ENCODE measurements around the gene PHAF1.

PHAF1 gene

GRCh38 chr16:67166598-67167168, 56.9 kb downstream of the PHAF1 start:
- Histone ChIP-seq H3K9me3 (ENCODE audit: severe bottlenecking) (no peaks in the 10 kb centered on the region), H3K4me3 (ENCODE audit: severe bottlenecking) (no peak overlapping the region), H3K27me3 (ENCODE audit: insufficient read depth, poor library complexity, severe bottlenecking) (no peaks in the 10 kb centered on the region), H3K27ac (ENCODE audit: poor library complexity, severe bottlenecking) (no peak overlapping the region), H3K4me1 (ENCODE audit: insufficient read depth, poor library complexity, severe bottlenecking) (peaks cover 12% of the 10 kb centered on the region), H3K36me3 (ENCODE audit: low read depth) (no peaks in the 10 kb centered on the region)
- ATAC-seq (ENCODE audit: low read depth) (no peak), DNase-seq (ENCODE audit: low spot score) (no peak)
- TF ChIP-seq CTCF (IDR thresholded peaks at IDR 0.05; ENCODE audit: poor library complexity, severe bottlenecking) = no peak

GRCh38 chr16:67167588-67167987, 57.8 kb downstream of the PHAF1 start:
- H3K4me3 ChIP-seq (ENCODE audit: severe bottlenecking) = no peak overlapping the region
- H3K9me3 ChIP-seq (ENCODE audit: severe bottlenecking) = no peaks in the 10 kb centered on the region
- no peaks in the 10 kb centered on the region for H3K36me3 ChIP-seq (ENCODE audit: low read depth)
- no peak for TF ChIP-seq CTCF (IDR thresholded peaks at IDR 0.05; ENCODE audit: poor library complexity, severe bottlenecking)
- no peak for ATAC-seq (ENCODE audit: low read depth)
- no peaks in the 10 kb centered on the region for H3K27me3 ChIP-seq (ENCODE audit: insufficient read depth, poor library complexity, severe bottlenecking)
- DNase-seq (ENCODE audit: low spot score) = no peak
- no peak overlapping the region for H3K27ac ChIP-seq (ENCODE audit: poor library complexity, severe bottlenecking)
- H3K4me1 ChIP-seq (ENCODE audit: insufficient read depth, poor library complexity, severe bottlenecking) = peaks cover 12% of the 10 kb centered on the region

- TF ChIP-seq CTCF (IDR thresholded peaks at IDR 0.05; ENCODE audit: poor library complexity, severe bottlenecking) = no peak
- H3K4me3 ChIP-seq (ENCODE audit: severe bottlenecking) = no peak overlapping the region
- no peaks in the 10 kb centered on the region for H3K36me3 ChIP-seq (ENCODE audit: low read depth)
- H3K27me3 ChIP-seq (ENCODE audit: insufficient read depth, poor library complexity, severe bottlenecking) = no peaks in the 10 kb centered on the region
- H3K4me1 ChIP-seq (ENCODE audit: insufficient read depth, poor library complexity, severe bottlenecking) = peaks cover 17% of the 10 kb centered on the region
- no peaks in the 10 kb centered on the region for H3K9me3 ChIP-seq (ENCODE audit: severe bottlenecking)
- H3K27ac ChIP-seq (ENCODE audit: poor library complexity, severe bottlenecking) = no peak overlapping the region
- ATAC-seq (ENCODE audit: low read depth) (no peak), DNase-seq (ENCODE audit: low spot score) (no peak)
Measured at GRCh38 chr16:67169011-67169451, 59.3 kb downstream of the PHAF1 start.

GRCh38 chr16:67169642-67170167, 60.0 kb downstream of the PHAF1 start:
- H3K36me3 ChIP-seq (ENCODE audit: low read depth) = no peaks in the 10 kb centered on the region
- no peaks in the 10 kb centered on the region for H3K27me3 ChIP-seq (ENCODE audit: insufficient read depth, poor library complexity, severe bottlenecking)
- ATAC-seq (ENCODE audit: low read depth) (no peak), DNase-seq (ENCODE audit: low spot score) (no peak)
- peak overlapping the region; percentile 73 for H3K27ac ChIP-seq (ENCODE audit: poor library complexity, severe bottlenecking)
- no peaks in the 10 kb centered on the region for H3K9me3 ChIP-seq (ENCODE audit: severe bottlenecking)
- H3K4me1 ChIP-seq (ENCODE audit: insufficient read depth, poor library complexity, severe bottlenecking) = peaks cover 19% of the 10 kb centered on the region
- H3K4me3 ChIP-seq (ENCODE audit: severe bottlenecking) = peak overlapping the region; percentile 39
- peak; percentile 61 for TF ChIP-seq CTCF (IDR thresholded peaks at IDR 0.05; ENCODE audit: poor library complexity, severe bottlenecking)
